Measurements from ENCODE around the gene TSPAN32. TPM values are rescaled to one million over a fixed set of nuclear protein-coding genes. Genes with fewer than 3 reads are reported as not detected.
"Not testable (repeated sequence)": the region's sequence is repeated elsewhere in the genome, so short reads cannot be mapped to it uniquely, and the experiment has no call there.

TSPAN32 gene
- total and polyA plus RNA-seq, 10 donors: 10.6 to 21.8 (median 17.5) TPM

- Histone ChIP-seq H3K4me1 (no peaks in the 10 kb centered on the region), H3K27ac (peak overlapping the region in 4 of 8 donors; percentile 27 to 44 (median 31))
- 50 to 63% (median 58%) methylated on average over 6 of the region's 6 CpGs for WGBS, 5 donors
Observed at GRCh38 chr11:2277008-2277346, 24.8 kb upstream of the TSPAN32 start.

GRCh38 chr11:2277933-2278523 lies 23.8 kb upstream of the TSPAN32 start:
- intact Hi-C loops (cut with DNase I; ENCODE audit: low total_unique reads): no loop called here
- H3K9me3 ChIP-seq: peaks cover 0 to 39% (median 36%) of the 10 kb centered on the region in 8 donors
- no peak for DNase-seq
- H3K27me3 ChIP-seq (replicated peaks in 1 of 7): peaks cover 0 to 8% (median 0%) of the 10 kb centered on the region in 7 donors
- no peaks in the 10 kb centered on the region for H3K36me3 ChIP-seq
- peak overlapping the region in 4 of 8 donors; percentile 17 to 47 (median 31) for H3K27ac ChIP-seq
- TF ChIP-seq CTCF (IDR thresholded peaks at IDR 0.05 in 8 of 11, conservative IDR thresholded peaks at IDR 0.05 in 3 of 11) (no peak), POLR2AphosphoS5 (IDR thresholded peaks at IDR 0.05) (no peak), POLR2A (IDR thresholded peaks at IDR 0.05) (no peak)
- 75 to 84% (median 82%) methylated on average over 6 of the region's 6 CpGs for WGBS, 5 donors
- no peaks in the 10 kb centered on the region for H3K4me1 ChIP-seq
- H3K4me3 ChIP-seq: no peak overlapping the region

More at GRCh38 chr11:2277008-2277346, 24.8 kb upstream of the TSPAN32 start:
- no peak overlapping the region for H3K4me3 ChIP-seq
- peaks cover 0 to 29% (median 26%) of the 10 kb centered on the region in 8 donors for H3K9me3 ChIP-seq
- no peaks in the 10 kb centered on the region for H3K36me3 ChIP-seq
- no peak for TF ChIP-seq POLR2A (IDR thresholded peaks at IDR 0.05)
- no peak for TF ChIP-seq POLR2AphosphoS5 (IDR thresholded peaks at IDR 0.05)
- no peak for TF ChIP-seq CTCF (IDR thresholded peaks at IDR 0.05 in 8 of 11, conservative IDR thresholded peaks at IDR 0.05 in 3 of 11)
- intact Hi-C loops (cut with DNase I; ENCODE audit: low total_unique reads): no loop called here
- H3K27me3 ChIP-seq (replicated peaks in 1 of 7): peaks cover 0 to 19% (median 3%) of the 10 kb centered on the region in 7 donors
- DNase-seq: no peak

- 64 to 94% (median 76%) methylated on average over 2 of the region's 2 CpGs for WGBS, 5 donors
- DNase-seq: no peak
- Histone ChIP-seq H3K4me1 (no peaks in the 10 kb centered on the region), H3K9me3 (peaks cover 0 to 45% (median 40%) of the 10 kb centered on the region in 8 donors), H3K27ac (no peak overlapping the region), H3K27me3 (replicated peaks in 1 of 7) (no peaks in the 10 kb centered on the region), H3K36me3 (no peaks in the 10 kb centered on the region), H3K4me3 (no peak overlapping the region)
- intact Hi-C loops (cut with DNase I; ENCODE audit: low total_unique reads): no loop called here
- TF ChIP-seq POLR2A (IDR thresholded peaks at IDR 0.05): no peak
- no peak for TF ChIP-seq POLR2AphosphoS5 (IDR thresholded peaks at IDR 0.05)
- TF ChIP-seq CTCF (IDR thresholded peaks at IDR 0.05 in 8 of 11, conservative IDR thresholded peaks at IDR 0.05 in 3 of 11): no peak
Observed at GRCh38 chr11:2280208-2280607, 21.6 kb upstream of the TSPAN32 start.

- Histone ChIP-seq H3K9me3 (peaks cover 0 to 23% (median 17%) of the 10 kb centered on the region in 8 donors), H3K4me1 (peaks cover 0 to 26% (median 10%) of the 10 kb centered on the region in 6 donors)
- H3K27me3 ChIP-seq (replicated peaks in 1 of 7); DNase-seq; intact Hi-C loops (cut with DNase I; ENCODE audit: low total_unique reads); H3K4me3 ChIP-seq; H3K27ac ChIP-seq; H3K36me3 ChIP-seq: not testable (repeated sequence)
- 93 to 98% (median 95%) methylated on average over 10 to 13 of the region's 13 CpGs for WGBS, 5 donors
Observed at GRCh38 chr11:2286350-2286749, 15.5 kb upstream of the TSPAN32 start.
